Measurements from ENCODE around the gene LYPLA2.

LYPLA2 gene

DNA sequence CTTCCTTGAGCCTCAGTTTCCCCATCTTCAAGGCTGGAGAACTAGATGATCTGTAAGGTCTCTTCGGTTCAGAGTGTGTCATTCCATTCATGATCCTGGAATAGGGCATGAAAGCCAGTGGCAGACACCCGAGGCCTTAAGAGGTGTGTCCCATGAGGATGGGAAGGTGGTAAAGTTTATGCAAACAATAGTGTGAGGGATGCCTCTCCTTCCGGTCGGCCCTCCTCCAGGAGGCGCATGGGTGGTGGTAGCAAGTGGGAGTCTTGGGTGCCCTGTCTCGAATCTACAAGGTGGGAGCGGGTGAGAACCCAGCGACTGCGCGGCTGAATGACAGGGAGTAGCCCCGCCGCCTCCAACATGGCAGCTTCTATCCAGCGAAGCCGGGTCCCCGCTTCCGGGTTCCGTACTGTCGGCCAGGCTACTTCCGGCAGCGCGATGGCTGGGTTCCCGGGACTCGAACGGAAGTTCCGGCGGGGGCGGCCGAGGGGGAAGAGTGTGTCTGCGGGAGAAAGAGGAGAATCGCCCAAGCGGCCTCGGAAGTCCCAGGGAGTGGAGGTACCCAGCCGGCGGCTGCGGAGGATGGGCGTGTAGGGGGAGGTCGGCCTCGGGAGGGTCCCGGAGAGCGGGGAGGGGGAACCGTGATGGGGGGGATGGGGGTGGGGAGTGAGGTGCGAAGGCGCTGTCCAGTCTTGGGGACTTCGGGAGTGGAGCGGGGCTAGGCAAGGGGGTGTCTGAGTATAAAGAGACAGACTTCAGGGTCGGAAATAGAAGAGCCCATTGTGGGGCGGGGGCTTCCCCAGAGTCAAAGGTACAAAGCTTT lies at the start of gene LYPLA2:
Gene LYPLA2, plus strand, starts transcription at position 450 of the 820 bp plus-strand sequence. CDS start 1,538 bp downstream, outside the sequence.
- DNase-seq, result peak; percentile 84

GRCh38 chr1:23741609-23742008 lies 49.3 kb upstream of the LYPLA2 start:
- DNase-seq, result no peak

- DNase-seq, result no peak
Observed at GRCh38 chr1:23742670-23743286, 48.2 kb upstream of the LYPLA2 start.

DNA sequence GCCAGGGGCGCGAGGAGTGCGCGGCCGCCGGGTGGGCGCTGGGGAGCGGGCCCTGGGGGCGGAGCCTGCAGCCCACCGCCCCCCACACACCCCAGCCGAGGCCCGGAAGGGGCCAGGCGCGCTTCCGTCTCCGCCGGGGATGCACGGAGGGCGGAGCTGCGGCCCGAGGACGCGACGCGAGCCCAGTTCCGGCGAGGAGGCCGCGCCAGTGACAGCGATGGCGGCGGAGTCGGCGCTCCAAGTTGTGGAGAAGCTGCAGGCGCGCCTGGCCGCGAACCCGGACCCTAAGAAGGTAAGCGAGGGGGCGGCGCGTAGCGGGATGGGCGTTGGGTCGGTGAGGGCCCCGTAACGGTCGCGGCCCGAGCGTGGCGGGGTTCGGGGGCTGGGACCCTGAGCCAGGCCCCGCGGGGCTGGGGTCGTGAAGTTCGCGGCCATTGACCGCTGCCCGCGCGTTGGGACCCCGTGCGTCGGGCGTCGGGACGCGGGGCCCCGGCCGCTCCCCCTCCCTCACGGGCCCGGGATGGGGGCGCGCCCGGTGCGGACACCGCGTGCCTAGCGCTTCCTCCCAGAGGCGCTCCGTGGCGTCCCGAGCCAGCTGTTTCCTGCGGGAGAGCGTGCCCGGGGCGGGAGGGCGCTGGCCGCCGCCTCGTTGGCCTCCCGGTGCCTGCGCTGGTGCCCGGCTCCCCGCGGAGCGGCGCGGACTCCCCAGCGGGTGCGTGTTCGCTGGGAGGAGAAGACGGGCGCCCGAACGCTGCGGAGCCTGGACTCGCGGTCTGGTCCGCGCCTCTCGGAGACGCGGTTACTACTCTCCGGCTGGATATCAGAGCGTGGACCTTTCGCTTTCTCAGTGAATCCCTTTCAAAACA lies 47.4 kb upstream of the LYPLA2 start, which contains the start of gene ELOA:
Gene ELOA, plus strand, starts transcription at position 185 of the 866 bp plus-strand sequence. Its CDS starts 33 bp downstream, at position 218.
- DNase-seq, result peak; percentile 73

- DNase-seq, result no peak
Observed at GRCh38 chr1:23745515-23745914, 45.4 kb upstream of the LYPLA2 start.

- no peak for DNase-seq
Observed at GRCh38 chr1:23748016-23748415, 42.9 kb upstream of the LYPLA2 start.

GRCh38 chr1:23751050-23751814 lies 39.7 kb upstream of the LYPLA2 start:
- peak; percentile 40 for DNase-seq

- no peak for DNase-seq
Observed at GRCh38 chr1:23751815-23752200, 39.1 kb upstream of the LYPLA2 start.

- DNase-seq, result no peak
Observed at GRCh38 chr1:23752909-23753308, 38.0 kb upstream of the LYPLA2 start.

DNA sequence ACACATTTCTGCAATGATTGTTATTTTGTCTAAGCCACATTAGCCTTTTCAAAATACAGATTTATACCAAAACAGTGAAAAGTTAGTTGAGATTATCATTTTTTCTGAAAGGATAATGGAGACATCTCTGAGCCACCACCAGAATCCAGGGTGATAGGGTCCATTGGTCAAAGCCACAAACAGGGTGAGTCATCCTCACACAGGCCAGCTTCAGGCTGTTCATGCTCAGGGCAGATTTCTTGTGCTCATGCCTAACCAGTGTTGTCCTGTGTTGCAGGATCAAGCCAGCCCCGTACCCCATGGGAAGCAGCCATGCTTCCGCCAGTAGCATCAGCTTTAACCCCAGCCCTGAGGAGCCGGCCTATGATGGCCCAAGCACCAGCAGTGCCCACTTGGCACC lies 34.3 kb upstream of the LYPLA2 start:
- DNase-seq, result no peak

- no peak for DNase-seq
Observed at GRCh38 chr1:23757812-23758211, 33.1 kb upstream of the LYPLA2 start.

DNA sequence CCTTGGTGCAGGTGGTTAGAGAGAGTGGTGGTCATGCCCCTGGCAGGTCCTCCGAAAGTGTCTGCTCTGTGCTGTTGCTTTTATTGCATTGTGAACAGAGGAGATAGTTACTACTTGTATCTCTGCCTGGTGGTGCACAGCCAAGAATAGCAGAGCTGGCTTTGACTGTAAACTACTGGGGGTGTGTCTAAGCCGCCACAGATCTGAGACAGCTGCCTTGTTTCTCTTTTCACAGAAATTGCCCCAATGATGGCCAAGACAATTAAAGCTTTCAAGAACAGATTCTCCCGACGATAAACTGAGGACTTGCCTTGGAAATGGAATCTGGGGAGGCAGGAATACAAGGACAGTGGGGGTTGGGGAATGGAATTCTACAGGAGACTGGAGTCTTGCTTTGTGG lies 31.7 kb upstream of the LYPLA2 start:
- DNase-seq, result no peak

DNA sequence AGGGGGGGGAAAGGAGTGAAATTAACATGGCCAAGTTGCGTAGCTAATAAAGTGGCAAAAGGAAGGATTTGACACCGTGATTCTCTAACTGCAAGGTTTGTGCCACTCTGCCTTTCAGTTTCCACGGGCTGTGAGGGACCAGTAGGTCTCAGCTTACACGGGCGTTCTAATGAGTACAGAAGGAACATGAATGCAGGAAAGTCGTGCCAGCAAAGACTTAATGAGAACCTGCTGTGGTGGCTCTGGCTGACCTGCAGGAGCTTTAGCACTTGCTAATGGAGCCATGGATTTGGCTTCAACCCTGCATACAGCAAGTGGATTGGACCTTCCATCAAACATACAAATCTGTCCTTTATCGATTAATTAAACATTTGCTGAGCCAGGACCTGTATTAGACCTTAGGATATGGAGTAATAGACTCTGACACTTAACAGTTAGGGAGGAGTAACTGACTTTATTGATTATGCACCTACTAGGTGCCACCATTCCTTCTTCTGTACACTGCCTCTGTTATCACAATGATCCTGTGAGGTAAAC lies 27.8 kb upstream of the LYPLA2 start:
- no peak for DNase-seq

DNA sequence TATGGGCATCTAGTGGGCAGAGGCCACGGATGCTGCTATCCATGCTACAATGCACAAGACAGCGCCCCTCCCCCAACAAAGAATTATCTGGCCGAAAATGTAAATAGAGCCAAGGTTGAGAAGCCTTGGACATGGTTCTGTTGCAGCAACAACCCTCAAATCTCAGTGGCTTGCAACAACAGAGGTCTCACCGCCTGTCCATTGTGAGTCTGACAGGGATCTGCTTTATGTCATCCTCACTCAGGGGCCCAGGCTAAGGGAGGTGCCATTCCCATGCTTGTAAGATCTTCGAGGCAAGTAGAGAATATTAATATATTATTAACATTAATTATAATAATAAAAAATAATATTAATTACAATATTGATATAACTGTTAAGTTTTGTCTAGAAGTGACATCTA lies 22.2 kb upstream of the LYPLA2 start:
- DNase-seq, result no peak

- DNase-seq, result peak; percentile 77
Observed at GRCh38 chr1:23772049-23772853, 18.7 kb upstream of the LYPLA2 start.

DNA sequence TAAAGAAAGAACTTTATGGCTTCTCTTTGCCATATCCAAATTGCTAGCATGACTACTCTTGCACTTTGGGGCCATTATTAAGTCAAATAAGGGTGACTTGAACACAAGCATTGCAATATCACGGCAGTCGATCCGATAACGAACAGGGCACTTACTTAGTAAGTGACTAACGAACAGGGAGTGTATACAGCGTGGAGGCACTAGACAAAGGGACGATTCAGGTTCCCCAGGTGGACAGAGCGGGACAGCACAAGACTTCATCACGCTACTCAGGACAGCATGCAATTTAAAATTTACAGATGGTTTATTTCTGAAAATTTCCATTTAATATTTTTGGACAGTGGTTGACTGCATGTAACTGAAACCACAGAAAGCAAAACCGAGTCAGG lies 18.1 kb upstream of the LYPLA2 start:
- no peak for DNase-seq

DNA sequence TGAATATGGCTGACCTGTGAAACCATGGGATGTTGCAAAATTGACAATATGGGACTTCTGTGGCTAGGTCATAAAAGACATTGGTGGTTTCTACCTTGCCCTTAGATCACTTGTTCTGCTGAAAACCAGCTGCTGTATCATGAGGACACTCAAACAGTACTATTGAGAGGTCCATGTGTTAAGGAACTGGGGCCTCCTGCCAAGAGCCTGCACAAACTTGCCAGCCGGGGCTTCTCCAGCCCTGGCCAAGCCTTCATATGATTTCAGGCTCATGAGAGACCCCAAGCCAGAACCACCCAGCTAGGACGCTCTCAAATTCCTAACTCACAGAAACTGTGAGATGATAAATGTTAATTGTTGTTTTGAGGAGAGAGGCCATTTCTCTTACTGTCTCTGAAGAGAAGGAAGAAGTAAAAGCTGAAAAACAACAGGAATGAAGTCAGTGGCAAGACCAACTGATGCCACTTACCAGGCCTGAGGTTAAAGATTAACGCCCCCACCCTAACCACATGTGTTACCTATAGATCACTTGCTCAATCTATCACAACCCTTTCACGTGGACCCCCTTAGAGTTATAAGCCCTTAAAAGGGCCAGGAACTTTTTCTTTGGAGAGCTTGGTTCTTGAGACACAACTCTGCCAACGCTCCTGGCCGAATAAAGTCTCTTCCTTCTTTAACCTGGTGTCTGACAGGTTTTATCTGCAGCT lies 16.6 kb upstream of the LYPLA2 start:
- DNase-seq, result no peak

- no peak for DNase-seq
Observed at GRCh38 chr1:23776217-23776616, 14.7 kb upstream of the LYPLA2 start.

- peak; percentile 85 for DNase-seq
Observed at GRCh38 chr1:23777979-23778814, 12.7 kb upstream of the LYPLA2 start, which contains the start of gene PITHD1. PITHD1 (plus strand) TSS chr1:23778418; CDS start chr1:23778516, 98 bp downstream.
